Epithelial cell of proximal tubule (primary cell): ENCODE results near the gene SENP1. TPM values are rescaled to one million over a fixed set of nuclear protein-coding genes. Genes with fewer than 3 reads are reported as not detected.

Experiments used
- DNase-seq: peaks from one replicate; pipeline ENCODE4 v3.0.0-alpha.2; 2011; ENCODE audit warnings: low read depth
- H3K4me3 ChIP-seq: 2 replicates; pipeline ENCODE4 v1.5.1; 2011; ENCODE audit warnings: low read depth, mild to moderate bottlenecking, low read length
- total RNA-seq: library from RNA; depleted of rRNA; stranded (reverse); fragments of >200 nt; gene quantifications from 2 replicates; pipeline ENCODE4 v1.2.3, GENCODE V29; 2015
- TF ChIP-seq, protein P1 (sequence below): conservative IDR thresholded peaks from 2 replicates; pipeline ENCODE4 v1.5.1; 2012; ENCODE audit warnings: low read depth, mild to moderate bottlenecking, low read length

The SENP1 gene
- total RNA-seq, 1 donor from 2014 or later = 10.3 TPM

DNA sequence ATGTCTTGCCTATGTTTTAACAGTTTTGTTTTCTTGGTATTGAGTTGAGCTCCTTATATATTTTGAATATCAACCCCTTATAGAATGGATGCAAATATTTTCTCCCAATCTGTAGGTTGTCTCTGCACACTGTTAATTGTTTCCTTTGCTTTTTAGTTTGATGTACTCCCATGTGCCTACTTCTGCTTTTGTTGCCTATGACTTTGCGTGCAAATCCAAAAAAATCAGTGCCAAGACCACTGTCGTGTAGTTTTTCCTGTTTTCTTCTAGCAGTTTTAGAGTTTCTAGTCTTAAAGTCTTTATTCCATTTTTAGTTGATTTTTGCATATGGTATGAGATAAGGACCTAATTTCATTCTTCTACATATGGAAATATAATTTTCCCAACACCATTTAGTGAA is 28.8 kb downstream of the SENP1 start:
- no peak for DNase-seq
- TF ChIP-seq, protein P1, sequence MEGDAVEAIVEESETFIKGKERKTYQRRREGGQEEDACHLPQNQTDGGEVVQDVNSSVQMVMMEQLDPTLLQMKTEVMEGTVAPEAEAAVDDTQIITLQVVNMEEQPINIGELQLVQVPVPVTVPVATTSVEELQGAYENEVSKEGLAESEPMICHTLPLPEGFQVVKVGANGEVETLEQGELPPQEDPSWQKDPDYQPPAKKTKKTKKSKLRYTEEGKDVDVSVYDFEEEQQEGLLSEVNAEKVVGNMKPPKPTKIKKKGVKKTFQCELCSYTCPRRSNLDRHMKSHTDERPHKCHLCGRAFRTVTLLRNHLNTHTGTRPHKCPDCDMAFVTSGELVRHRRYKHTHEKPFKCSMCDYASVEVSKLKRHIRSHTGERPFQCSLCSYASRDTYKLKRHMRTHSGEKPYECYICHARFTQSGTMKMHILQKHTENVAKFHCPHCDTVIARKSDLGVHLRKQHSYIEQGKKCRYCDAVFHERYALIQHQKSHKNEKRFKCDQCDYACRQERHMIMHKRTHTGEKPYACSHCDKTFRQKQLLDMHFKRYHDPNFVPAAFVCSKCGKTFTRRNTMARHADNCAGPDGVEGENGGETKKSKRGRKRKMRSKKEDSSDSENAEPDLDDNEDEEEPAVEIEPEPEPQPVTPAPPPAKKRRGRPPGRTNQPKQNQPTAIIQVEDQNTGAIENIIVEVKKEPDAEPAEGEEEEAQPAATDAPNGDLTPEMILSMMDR = no peak
- no peak overlapping the region for H3K4me3 ChIP-seq

- DNase-seq = no peak
- H3K4me3 ChIP-seq = no peak overlapping the region
- TF ChIP-seq, protein P1 = no peak
These were observed 30.0 kb downstream of the SENP1 start for GRCh38 chr12:48075832-48076231.

DNA sequence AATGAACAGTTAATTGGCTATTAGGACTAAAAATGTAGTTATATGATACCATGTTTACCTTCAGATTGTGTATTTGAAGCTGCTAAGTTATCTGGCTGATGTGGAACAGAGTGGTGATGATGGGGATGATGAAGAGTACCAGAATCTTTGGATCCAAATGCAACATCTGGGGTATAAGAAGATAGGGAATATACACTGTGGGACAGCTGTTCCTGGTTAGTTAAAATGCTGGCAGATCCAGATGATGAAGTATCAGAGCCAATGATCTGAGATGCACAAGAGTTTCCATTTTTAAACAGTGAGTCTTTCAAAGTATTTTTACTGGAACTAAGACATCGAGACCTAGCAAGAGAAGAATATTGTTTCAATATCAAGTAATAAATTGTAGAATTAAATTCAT is 31.6 kb downstream of the SENP1 start:
- TF ChIP-seq, protein P1 = no peak
- H3K4me3 ChIP-seq = no peak overlapping the region
- no peak for DNase-seq

DNA sequence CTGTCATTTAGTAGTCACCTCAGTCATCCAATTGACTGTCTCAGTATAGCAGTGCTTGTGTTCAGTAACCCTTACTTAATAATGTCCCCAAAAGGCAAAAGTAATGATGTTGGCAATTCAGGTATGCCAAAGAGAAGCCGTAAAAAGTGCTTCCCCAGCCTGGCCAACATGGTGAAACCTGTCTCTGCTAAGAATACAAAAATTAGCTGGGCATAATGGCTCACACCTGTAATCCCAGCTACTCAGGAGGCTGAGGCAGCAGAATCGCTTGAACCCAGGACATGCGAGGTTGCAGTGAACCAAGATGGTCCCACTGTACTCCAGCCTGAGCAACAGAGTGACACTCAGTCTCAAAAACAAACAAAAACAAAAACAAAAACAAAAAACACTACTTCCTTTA is 33.6 kb downstream of the SENP1 start:
- DNase-seq = no peak
- TF ChIP-seq, protein P1 = no peak
- no peak overlapping the region for H3K4me3 ChIP-seq

GRCh38 chr12:48071808-48072207 is 34.1 kb downstream of the SENP1 start:
- no peak overlapping the region for H3K4me3 ChIP-seq
- no peak for DNase-seq
- TF ChIP-seq, protein P1 = no peak

DNA sequence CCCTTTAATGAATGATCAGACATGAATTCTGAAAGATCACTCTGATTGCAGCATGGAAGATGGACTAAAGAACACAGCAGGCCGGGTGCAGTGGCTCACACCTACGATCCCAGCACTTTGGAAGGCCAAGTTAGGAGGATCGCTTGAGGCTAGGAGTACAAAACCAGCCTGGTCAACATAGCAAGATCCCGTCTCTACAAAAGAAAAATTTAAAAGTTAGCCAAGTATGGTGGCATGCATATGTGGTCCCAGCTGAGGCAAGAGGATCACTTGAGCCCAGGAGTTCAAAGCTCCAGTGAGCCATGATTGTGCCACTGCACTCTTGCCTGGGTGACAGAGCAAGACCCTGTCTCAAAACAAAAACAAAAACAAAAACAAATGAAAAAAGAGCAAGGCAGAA is 35.1 kb downstream of the SENP1 start:
- TF ChIP-seq, protein P1 = no peak
- no peak for DNase-seq

GRCh38 chr12:48070033-48070432 is 35.8 kb downstream of the SENP1 start:
- no peak overlapping the region for H3K4me3 ChIP-seq
- TF ChIP-seq, protein P1 = no peak
- DNase-seq = no peak

More for the DNA sequence above, 35.1 kb downstream of the SENP1 start:
- no peak overlapping the region for H3K4me3 ChIP-seq
